ENCODE results near the gene LSM11.

The LSM11 gene

GRCh38 chr5:157713830-157714595 lies 29.5 kb upstream of the LSM11 start:
- no peak overlapping the region for H3K27ac ChIP-seq (ENCODE audit: low read length)
- TF ChIP-seq CTCF (IDR thresholded peaks at IDR 0.05; ENCODE audit: borderline replicate concordance, extremely low read depth, low read length, poor library complexity, severe bottlenecking): no peak
- no peak for TF ChIP-seq EZH2 (IDR thresholded peaks at IDR 0.05; ENCODE audit: borderline replicate concordance, low read depth, low read length, severe bottlenecking)
- H3K4me1 ChIP-seq (ENCODE audit: insufficient read depth, low read length): peaks cover 24% of the 10 kb centered on the region
- no peak overlapping the region for H3K9ac ChIP-seq (ENCODE audit: low read depth, low read length)
- H4K20me1 ChIP-seq (ENCODE audit: insufficient read depth, low read length): no peaks in the 10 kb centered on the region
- no peaks in the 10 kb centered on the region for H3K36me3 ChIP-seq (ENCODE audit: insufficient read depth, low read length)
- no peak overlapping the region for H3K4me3 ChIP-seq (ENCODE audit: low read depth in 1 of 2, low read length in 2 of 2)
- no peaks in the 10 kb centered on the region for H3K79me2 ChIP-seq (ENCODE audit: insufficient read depth, low read length)
- no peak for ATAC-seq (ENCODE audit: insufficient read depth, low read depth)
- H3K4me2 ChIP-seq (ENCODE audit: insufficient read depth, low read length): no peak overlapping the region
- H2AFZ ChIP-seq (ENCODE audit: low read depth, low read length): no peak overlapping the region
- H3K27me3 ChIP-seq (ENCODE audit: insufficient read depth, low read length, poor library complexity): no peaks in the 10 kb centered on the region
- H3K9me3 ChIP-seq (ENCODE audit: insufficient read depth, low read length, severe bottlenecking): no peaks in the 10 kb centered on the region
- no peak for DNase-seq

GRCh38 chr5:157714596-157714864 lies 29.0 kb upstream of the LSM11 start:
- Histone ChIP-seq H3K4me3 (ENCODE audit: low read depth in 1 of 2, low read length in 2 of 2) (no peak overlapping the region), H4K20me1 (ENCODE audit: insufficient read depth, low read length) (no peaks in the 10 kb centered on the region), H3K27ac (ENCODE audit: low read length) (no peak overlapping the region), H3K4me1 (ENCODE audit: insufficient read depth, low read length) (peaks cover 25% of the 10 kb centered on the region), H3K27me3 (ENCODE audit: insufficient read depth, low read length, poor library complexity) (no peaks in the 10 kb centered on the region), H3K9me3 (ENCODE audit: insufficient read depth, low read length, severe bottlenecking) (no peaks in the 10 kb centered on the region), H3K9ac (ENCODE audit: low read depth, low read length) (no peak overlapping the region), H3K36me3 (ENCODE audit: insufficient read depth, low read length) (no peaks in the 10 kb centered on the region), H3K79me2 (ENCODE audit: insufficient read depth, low read length) (no peaks in the 10 kb centered on the region), H3K4me2 (ENCODE audit: insufficient read depth, low read length) (no peak overlapping the region), H2AFZ (ENCODE audit: low read depth, low read length) (no peak overlapping the region)
- ATAC-seq (ENCODE audit: insufficient read depth, low read depth): no peak
- no peak for DNase-seq
- TF ChIP-seq CTCF (IDR thresholded peaks at IDR 0.05; ENCODE audit: borderline replicate concordance, extremely low read depth, low read length, poor library complexity, severe bottlenecking): no peak
- no peak for TF ChIP-seq EZH2 (IDR thresholded peaks at IDR 0.05; ENCODE audit: borderline replicate concordance, low read depth, low read length, severe bottlenecking)

- ATAC-seq (ENCODE audit: insufficient read depth, low read depth) (peak; percentile 91), DNase-seq (peak; percentile 35)
- Histone ChIP-seq H3K4me2 (ENCODE audit: insufficient read depth, low read length) (0 out of 2 replicates have a peak overlapping the region, but pooled peaks have one; percentile 21), H3K36me3 (ENCODE audit: insufficient read depth, low read length) (no peaks in the 10 kb centered on the region), H3K4me1 (ENCODE audit: insufficient read depth, low read length) (peaks cover 25% of the 10 kb centered on the region), H3K27ac (ENCODE audit: low read length) (no peak overlapping the region), H3K9me3 (ENCODE audit: insufficient read depth, low read length, severe bottlenecking) (no peaks in the 10 kb centered on the region), H3K4me3 (ENCODE audit: low read depth in 1 of 2, low read length in 2 of 2) (no peak overlapping the region), H4K20me1 (ENCODE audit: insufficient read depth, low read length) (no peaks in the 10 kb centered on the region), H2AFZ (ENCODE audit: low read depth, low read length) (no peak overlapping the region), H3K79me2 (ENCODE audit: insufficient read depth, low read length) (no peaks in the 10 kb centered on the region), H3K9ac (ENCODE audit: low read depth, low read length) (no peak overlapping the region), H3K27me3 (ENCODE audit: insufficient read depth, low read length, poor library complexity) (no peaks in the 10 kb centered on the region)
- TF ChIP-seq CTCF (IDR thresholded peaks at IDR 0.05; ENCODE audit: borderline replicate concordance, extremely low read depth, low read length, poor library complexity, severe bottlenecking) (peak; percentile 77), EZH2 (IDR thresholded peaks at IDR 0.05; ENCODE audit: borderline replicate concordance, low read depth, low read length, severe bottlenecking) (no peak)
Measured at GRCh38 chr5:157718519-157718918, 25.0 kb upstream of the LSM11 start.

Measured in DND-41 (cell line).